Mammary epithelial cell (primary cell): ENCODE results near the gene TLE6.

Experiments
- CTCF ChIP-seq, 2 donors: IDR thresholded peaks in 1 of 2; conservative IDR thresholded peaks in 1 of 2; 2 replicates each; pipeline ENCODE4 v1.5.1; 2011 to 2012; ENCODE audit warnings: inconsistent platforms in 2 of 2, low read length in 2 of 2, mild to moderate bottlenecking in 2 of 2, control low read depth in 1 of 2, low read depth in 1 of 2; ENCODE audit not compliant: insufficient read depth in 1 of 2; ENCODE audit errors: extremely low read depth in 1 of 2
- EZH2 ChIP-seq: IDR thresholded peaks from 2 replicates; pipeline ENCODE4 v1.6.1; 2012; ENCODE audit warnings: low read length, inconsistent platforms, borderline replicate concordance

DNA sequence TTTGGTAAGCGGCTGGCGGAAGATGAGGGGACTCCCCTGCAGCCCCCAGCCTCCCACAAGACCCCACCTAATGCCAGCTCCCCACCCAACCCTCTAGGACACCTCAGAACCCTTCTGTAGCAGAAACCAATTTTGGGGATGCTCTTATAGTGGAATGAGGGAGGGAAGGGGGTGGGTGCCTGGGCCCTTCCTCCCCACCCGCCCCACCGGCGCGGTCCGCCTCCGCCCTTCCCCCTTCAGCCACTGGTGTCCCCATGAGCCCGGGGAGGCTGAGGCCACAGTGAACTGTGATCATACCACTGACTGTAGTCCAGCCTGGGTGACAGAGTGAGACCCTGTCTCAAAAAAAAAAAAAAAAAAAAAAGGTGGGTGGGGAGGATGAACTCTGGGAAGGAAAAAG lies 16.2 kb downstream of the TLE6 start:
- no peak for TF ChIP-seq CTCF (conservative IDR thresholded peaks at IDR 0.05 in 1 of 2, IDR thresholded peaks at IDR 0.05 in 1 of 2; ENCODE audit: extremely low read depth in 1 of 2, insufficient read depth in 1 of 2, low read depth in 1 of 2, low read length in 2 of 2)
- no peak for TF ChIP-seq EZH2
